Mesenchymal stem cell (in vitro differentiated cells and primary cell): Measurements from ENCODE around the gene ST6GALNAC4.

Experiments used
- DNase-seq: peaks from one replicate; pipeline ENCODE4 v3.0.0-alpha.2; 2013
- H2AFZ ChIP-seq: one replicate; pipeline ENCODE4 v1.6.1; 2013; ENCODE audit warnings: low read depth, mild to moderate bottlenecking, control low read depth, inconsistent platforms, low read length, moderate library complexity
- H2AK5ac ChIP-seq: 2 replicates; pipeline ENCODE4 v1.6.1; 2013; ENCODE audit warnings: low read length, moderate library complexity, mild to moderate bottlenecking, inconsistent platforms; ENCODE audit not compliant: severe bottlenecking
- H2BK120ac ChIP-seq: one replicate; pipeline ENCODE4 v1.6.1; 2013; ENCODE audit warnings: low read depth, mild to moderate bottlenecking, inconsistent platforms, low read length, moderate library complexity
- H2BK12ac ChIP-seq, 2 experiments: one replicate each; pipeline ENCODE4 v1.6.1; 2013; ENCODE audit warnings: inconsistent platforms in 2 of 2, low read length in 2 of 2, mild to moderate bottlenecking in 2 of 2, moderate library complexity in 2 of 2, control low read depth in 1 of 2
- H2BK15ac ChIP-seq: one replicate; pipeline ENCODE4 v1.6.1; 2013; ENCODE audit warnings: mild to moderate bottlenecking, low read depth, inconsistent platforms; ENCODE audit not compliant: poor library complexity, severe bottlenecking
- H2BK5ac ChIP-seq: 2 replicates; pipeline ENCODE4 v1.6.1; 2013; ENCODE audit warnings: low read depth, mild to moderate bottlenecking, low read length, control low read depth, inconsistent platforms; ENCODE audit not compliant: poor library complexity, severe bottlenecking
- H3K14ac ChIP-seq, 2 experiments: one replicate each; pipeline ENCODE4 v1.6.1; 2013; ENCODE audit warnings: inconsistent platforms in 2 of 2, low read length in 2 of 2, control low read depth in 1 of 2, mild to moderate bottlenecking in 1 of 2, moderate library complexity in 1 of 2
- H3K18ac ChIP-seq, 2 experiments: one replicate each; pipeline ENCODE4 v1.6.1; 2013; ENCODE audit warnings: inconsistent platforms in 2 of 2, low read length in 2 of 2, control low read depth in 1 of 2, low read depth in 1 of 2, mild to moderate bottlenecking in 1 of 2
- H3K23ac ChIP-seq, 2 experiments: one replicate each; pipeline ENCODE4 v1.6.1; 2013; ENCODE audit warnings: inconsistent platforms in 2 of 2, low read length in 2 of 2, mild to moderate bottlenecking in 2 of 2, moderate library complexity in 2 of 2, control low read depth in 1 of 2
- H3K27ac ChIP-seq: 2 replicates; pipeline ENCODE4 v1.5.1; 2013; ENCODE audit warnings: mild to moderate bottlenecking, moderate library complexity, low read length, control low read depth, inconsistent platforms; ENCODE audit not compliant: poor library complexity, severe bottlenecking
- H3K27me3 ChIP-seq, 2 experiments: 2 replicates each; pipeline versions ENCODE4 v1.6.1 to v1.7.0; 2013; ENCODE audit warnings: low read length in 2 of 2, mild to moderate bottlenecking in 2 of 2, moderate library complexity in 2 of 2, control low read depth in 1 of 2, inconsistent platforms in 1 of 2; ENCODE audit not compliant: control insufficient read depth in 1 of 2, insufficient read depth in 1 of 2
- H3K36me3 ChIP-seq, 2 experiments: 2 replicates each; pipeline versions ENCODE4 v1.6.1 to v1.7.0; 2013; ENCODE audit warnings: low read length in 2 of 2, control low read depth in 1 of 2, inconsistent platforms in 1 of 2, low read depth in 1 of 2, mild to moderate bottlenecking in 1 of 2; ENCODE audit not compliant: insufficient read depth in 2 of 2, control insufficient read depth in 1 of 2
- H3K4ac ChIP-seq, 2 experiments: one replicate each; pipeline ENCODE4 v1.6.1; 2013; ENCODE audit warnings: inconsistent platforms in 2 of 2, low read length in 2 of 2, mild to moderate bottlenecking in 2 of 2, moderate library complexity in 2 of 2, control low read depth in 1 of 2, low read depth in 1 of 2
- H3K4me1 ChIP-seq: 2 replicates; pipeline ENCODE4 v1.6.1; 2013; ENCODE audit warnings: low read depth, low read length, control low read depth; ENCODE audit not compliant: control insufficient read depth, insufficient read depth
- H3K4me2 ChIP-seq: 2 replicates; pipeline ENCODE4 v1.6.1; 2013; ENCODE audit warnings: low read length, mild to moderate bottlenecking, inconsistent platforms; ENCODE audit not compliant: poor library complexity, severe bottlenecking
- H3K4me3 ChIP-seq, 2 experiments: 2 replicates each; pipeline versions ENCODE4 v1.5.1 to v1.7.0; 2013; ENCODE audit warnings: low read length in 2 of 2, mild to moderate bottlenecking in 2 of 2, control low read depth in 1 of 2, low read depth in 1 of 2; ENCODE audit not compliant: insufficient read depth in 1 of 2
- H3K79me1 ChIP-seq: replicated peaks from 2 replicates; pipeline ENCODE4 v1.6.1; 2013; ENCODE audit warnings: mild to moderate bottlenecking, control low read depth, low read length, inconsistent platforms; ENCODE audit not compliant: poor library complexity, severe bottlenecking
- H3K9ac ChIP-seq: 2 replicates; pipeline ENCODE4 v1.7.0; 2013; ENCODE audit warnings: mild to moderate bottlenecking, low read length, moderate library complexity
- H3K9me3 ChIP-seq: 2 replicates; pipeline ENCODE4 v1.7.0; 2013; ENCODE audit warnings: mild to moderate bottlenecking, low read length; ENCODE audit not compliant: control insufficient read depth
- H4K8ac ChIP-seq: one replicate; pipeline ENCODE4 v1.6.1; 2013; ENCODE audit warnings: inconsistent platforms, mild to moderate bottlenecking, low read length, moderate library complexity
- H4K91ac ChIP-seq: one replicate; pipeline ENCODE4 v1.6.1; 2013; ENCODE audit warnings: mild to moderate bottlenecking, low read length, inconsistent platforms
- WGBS: methylation state at CpG from one replicate; pipeline ENCODE4 v1.1.7; 2013; ENCODE audit warnings: mixed read lengths; 5-methylcytosine and 5-hydroxymethylcytosine counted together

Gene ST6GALNAC4

DNA sequence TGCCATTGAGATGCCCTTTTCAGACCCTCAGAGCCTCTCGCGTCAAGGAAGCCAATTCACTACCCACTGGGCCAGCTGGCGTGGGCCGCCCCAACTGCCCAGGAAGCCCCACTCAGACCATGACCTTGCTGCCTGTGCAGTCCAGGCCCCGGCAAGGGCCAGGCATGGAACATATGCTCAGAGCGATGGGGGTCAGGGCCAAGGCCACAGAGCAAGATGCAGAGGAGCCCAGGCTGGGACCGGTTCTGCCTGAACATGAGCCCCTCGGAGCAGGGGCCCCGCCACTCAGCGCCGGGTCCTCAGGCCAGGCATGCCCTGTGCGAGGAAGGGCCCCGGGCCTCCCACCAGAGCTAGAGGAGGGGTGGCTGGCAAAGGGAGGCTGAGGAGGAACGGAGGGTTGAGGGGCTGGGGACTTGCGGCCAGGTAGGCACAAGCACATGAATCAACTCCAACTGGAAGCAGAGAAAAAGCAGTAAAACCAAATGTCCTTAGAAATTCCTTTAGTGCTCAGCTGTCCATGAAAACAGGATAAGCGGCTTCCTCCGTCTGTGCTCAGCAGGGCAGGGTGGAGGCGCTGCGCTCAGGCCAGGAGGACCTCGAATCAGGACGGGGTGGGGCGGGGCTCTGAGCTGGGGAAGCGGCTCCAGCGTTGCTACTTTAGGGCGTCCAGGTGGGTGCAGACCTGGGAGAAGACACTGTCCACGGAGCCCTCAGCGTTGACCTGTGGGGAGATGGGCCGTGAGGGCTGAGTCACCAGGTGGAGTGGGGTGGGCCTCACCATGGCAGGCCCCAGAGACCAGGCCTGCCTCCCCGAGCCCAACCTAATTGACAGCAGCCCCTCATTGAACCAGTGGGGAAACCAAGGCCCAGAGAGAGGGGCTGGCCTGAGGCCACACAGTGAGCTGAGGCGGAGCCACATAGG lies 49.2 kb downstream of the ST6GALNAC4 start:
- no peak overlapping the region for H3K4me2 ChIP-seq
- H2BK5ac ChIP-seq, result no peak overlapping the region
- no peaks in the 10 kb centered on the region for H3K27me3 ChIP-seq
- no peak overlapping the region for H3K23ac ChIP-seq
- H3K27ac ChIP-seq, result no peak overlapping the region
- no peak overlapping the region for H3K4me3 ChIP-seq
- H3K9me3 ChIP-seq, result no peaks in the 10 kb centered on the region
- no peak overlapping the region for H2BK15ac ChIP-seq
- H3K14ac ChIP-seq, result no peak overlapping the region
- H3K4ac ChIP-seq, result no peak overlapping the region
- H3K36me3 ChIP-seq, result peaks cover 57 to 69% of the 10 kb centered on the region in 2 experiments
- no peak overlapping the region for H2BK120ac ChIP-seq
- WGBS, result 92% methylated on average over 30 of the region's 30 CpGs
- H3K4me1 ChIP-seq, result peaks cover 14% of the 10 kb centered on the region
- H3K18ac ChIP-seq, result peak overlapping the region in 1 of 2 experiments; percentile 18
- peak overlapping the region; percentile 9 for H4K91ac ChIP-seq
- H4K8ac ChIP-seq, result no peak overlapping the region
- H3K79me1 ChIP-seq, result no peaks in the 10 kb centered on the region
- DNase-seq, result no peak
- H3K9ac ChIP-seq, result no peak overlapping the region
- no peak overlapping the region for H2AFZ ChIP-seq
- no peak overlapping the region for H2BK12ac ChIP-seq
- no peak overlapping the region for H2AK5ac ChIP-seq

DNA sequence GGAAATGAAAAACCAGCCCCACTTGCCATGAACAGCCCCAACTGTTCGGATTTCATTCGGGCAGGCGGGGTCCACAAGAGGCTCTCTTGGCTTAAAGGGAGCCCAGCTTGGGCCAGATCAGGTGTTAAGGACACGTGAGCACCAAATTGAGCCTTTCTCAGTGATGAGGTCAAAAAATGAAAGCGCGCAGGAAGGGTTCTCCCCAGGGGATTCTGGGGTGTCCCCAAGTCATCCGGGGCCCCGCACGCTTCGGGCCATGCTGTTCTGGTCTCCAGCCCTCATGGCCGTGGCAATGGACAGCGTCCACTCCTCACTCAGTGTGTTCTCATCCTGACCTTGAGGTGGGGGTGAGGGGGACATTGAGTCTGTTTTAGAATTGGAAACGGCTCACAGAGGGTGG lies 50.3 kb downstream of the ST6GALNAC4 start:
- Histone ChIP-seq H3K4me3 (no peak overlapping the region), H3K4me1 (peaks cover 20% of the 10 kb centered on the region), H4K91ac (no peak overlapping the region), H2BK15ac (no peak overlapping the region), H3K23ac (no peak overlapping the region), H3K14ac (no peak overlapping the region), H3K9ac (no peak overlapping the region), H2BK120ac (no peak overlapping the region), H2BK12ac (no peak overlapping the region), H2AK5ac (no peak overlapping the region), H3K4me2 (no peak overlapping the region), H2AFZ (no peak overlapping the region), H3K18ac (no peak overlapping the region), H3K27me3 (no peaks in the 10 kb centered on the region), H3K9me3 (no peaks in the 10 kb centered on the region), H4K8ac (no peak overlapping the region), H3K27ac (no peak overlapping the region), H2BK5ac (no peak overlapping the region), H3K79me1 (no peaks in the 10 kb centered on the region), H3K36me3 (peaks cover 47 to 58% of the 10 kb centered on the region in 2 experiments), H3K4ac (no peak overlapping the region)
- DNase-seq, result no peak
- whole genome bisulfite sequencing, result 97% methylated on average over 13 of the region's 13 CpGs

DNA sequence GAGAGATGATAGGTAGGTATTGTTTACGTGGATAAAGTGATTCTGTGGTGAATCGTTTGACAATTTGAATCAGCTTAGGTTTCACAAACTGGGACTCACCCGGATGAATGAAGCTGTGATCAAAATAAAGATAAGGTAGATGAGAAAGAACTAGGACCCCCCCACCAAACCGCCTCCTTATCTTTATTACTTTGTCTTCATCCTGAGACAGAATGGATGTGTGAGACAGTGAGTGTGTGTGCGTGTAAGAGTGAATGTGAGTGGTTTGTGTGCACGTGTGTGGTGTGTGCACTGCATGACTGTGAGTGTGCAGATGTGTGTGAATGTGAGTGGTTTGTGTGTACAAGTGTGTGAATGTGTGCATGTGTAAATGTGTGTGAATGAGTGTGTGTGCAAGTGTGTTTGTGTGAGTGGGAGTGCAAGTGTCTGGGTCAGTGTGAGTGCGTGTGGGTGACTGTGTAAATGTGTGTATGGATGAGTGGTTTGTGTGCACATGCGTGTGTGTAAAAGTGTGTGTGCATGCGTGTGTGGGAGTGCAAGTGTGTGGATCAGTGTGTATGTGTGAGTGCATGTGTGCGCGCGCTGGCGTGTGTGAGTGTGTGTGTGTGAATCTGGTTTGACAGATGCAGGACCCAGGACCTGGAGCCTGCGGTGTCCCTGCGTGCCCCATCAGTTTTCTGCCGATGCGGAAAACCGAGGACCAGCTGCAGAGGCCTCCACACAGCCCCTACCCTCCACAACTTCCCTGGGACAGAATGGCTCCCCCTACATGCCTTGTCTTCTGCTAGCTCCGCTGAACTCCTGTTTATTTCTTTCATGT lies 51.0 kb downstream of the ST6GALNAC4 start:
- Histone ChIP-seq H3K4me1 (peaks cover 20% of the 10 kb centered on the region), H4K8ac (no peak overlapping the region), H3K9me3 (no peaks in the 10 kb centered on the region), H3K4ac (no peak overlapping the region), H3K36me3 (peaks cover 40 to 51% of the 10 kb centered on the region in 2 experiments), H3K79me1 (no peaks in the 10 kb centered on the region), H3K9ac (no peak overlapping the region), H4K91ac (peak overlapping the region; percentile 0), H2BK15ac (no peak overlapping the region), H3K27ac (peak overlapping the region; percentile 12), H2AK5ac (no peak overlapping the region), H3K14ac (no peak overlapping the region), H3K4me3 (no peak overlapping the region), H3K18ac (peak overlapping the region in 1 of 2 experiments; percentile 58), H2AFZ (no peak overlapping the region), H2BK120ac (no peak overlapping the region), H2BK5ac (no peak overlapping the region), H3K23ac (no peak overlapping the region), H3K27me3 (no peaks in the 10 kb centered on the region), H3K4me2 (no peak overlapping the region), H2BK12ac (peak overlapping the region in 1 of 2 experiments; percentile 52)
- no peak for DNase-seq
- WGBS, result 82% methylated on average over 17 of the region's 19 CpGs

DNA sequence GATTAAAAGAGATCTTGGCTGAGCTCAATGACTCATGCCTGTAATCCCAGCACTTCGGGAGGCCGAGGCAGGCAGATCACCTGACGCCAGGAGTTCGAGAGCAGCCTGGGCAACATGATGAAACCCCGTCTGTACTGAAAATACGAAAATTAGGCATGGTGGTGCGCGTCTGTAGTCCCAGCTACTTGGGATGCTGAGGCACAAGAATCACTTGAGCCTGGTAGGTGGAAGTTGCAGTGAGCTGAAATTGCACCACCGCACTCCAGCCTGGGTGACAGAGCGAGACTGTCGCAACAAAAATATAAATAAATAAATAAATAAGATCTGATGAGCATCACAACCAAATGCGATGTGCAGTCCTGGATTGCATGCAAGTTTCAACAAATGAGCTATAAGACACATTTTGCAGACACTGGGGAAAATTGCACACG lies 53.6 kb downstream of the ST6GALNAC4 start:
- Histone ChIP-seq H2BK120ac (no peak overlapping the region), H3K18ac (peak overlapping the region in 1 of 2 experiments; percentile 28), H3K23ac (no peak overlapping the region), H3K9ac (no peak overlapping the region), H3K4me3 (no peak overlapping the region), H3K4me1 (peaks cover 18% of the 10 kb centered on the region), H2AFZ (no peak overlapping the region), H3K4me2 (no peak overlapping the region), H3K79me1 (no peaks in the 10 kb centered on the region), H3K4ac (peak overlapping the region in 1 of 2 experiments; percentile 81), H2BK12ac (peak overlapping the region; percentile 62 to 74), H4K8ac (peak overlapping the region; percentile 57), H2BK5ac (no peak overlapping the region), H3K9me3 (no peaks in the 10 kb centered on the region), H3K14ac (peak overlapping the region in 1 of 2 experiments; percentile 31), H2BK15ac (peak overlapping the region; percentile 34), H3K36me3 (peaks cover 20 to 29% of the 10 kb centered on the region in 2 experiments), H2AK5ac (no peak overlapping the region), H3K27me3 (no peaks in the 10 kb centered on the region), H4K91ac (peak overlapping the region; percentile 37), H3K27ac (no peak overlapping the region)
- no peak for DNase-seq
- WGBS, result 79% methylated on average over 10 of the region's 13 CpGs
